H9 (cell line): Measurements from ENCODE around the gene AFF1. TPM values are rescaled to one million over a fixed set of nuclear protein-coding genes. Genes with fewer than 3 reads are reported as not detected.

Experiments used
- DNase-seq: peaks from one replicate; pipeline ENCODE4 v3.0.0-alpha.2; 2017
- H2AFZ ChIP-seq: one replicate; pipeline ENCODE4 v1.6.1; 2013; ENCODE audit warnings: mild to moderate bottlenecking, low read length, control low read depth, moderate library complexity
- H2AK5ac ChIP-seq: 2 replicates; pipeline ENCODE4 v1.6.1; 2013; ENCODE audit warnings: low read length, control low read depth, mixed read lengths; ENCODE audit not compliant: insufficient read length
- H2BK120ac ChIP-seq: one replicate; pipeline ENCODE4 v1.6.1; 2013; ENCODE audit warnings: low read depth, mild to moderate bottlenecking, low read length, control low read depth, inconsistent platforms; ENCODE audit not compliant: poor library complexity, severe bottlenecking
- H2BK12ac ChIP-seq: 2 replicates; pipeline ENCODE4 v1.6.1; 2013; ENCODE audit warnings: low read length, control low read depth, mixed read lengths, low read depth; ENCODE audit not compliant: insufficient read length
- H2BK15ac ChIP-seq: 2 replicates; pipeline ENCODE4 v1.6.1; 2013; ENCODE audit warnings: low read depth, low read length, control low read depth
- H2BK20ac ChIP-seq: one replicate; pipeline ENCODE4 v1.6.1; 2013; ENCODE audit warnings: low read depth, mild to moderate bottlenecking, low read length, control low read depth, inconsistent platforms; ENCODE audit not compliant: poor library complexity, severe bottlenecking
- H2BK5ac ChIP-seq: 2 replicates; pipeline ENCODE4 v1.6.1; 2013; ENCODE audit warnings: low read length, control low read depth, mixed read lengths; ENCODE audit not compliant: insufficient read length
- H3K14ac ChIP-seq: 2 replicates; pipeline ENCODE4 v1.6.1; 2013; ENCODE audit warnings: low read length, control low read depth; ENCODE audit not compliant: insufficient read depth
- H3K18ac ChIP-seq: 2 replicates; pipeline ENCODE4 v1.6.1; 2013; ENCODE audit warnings: low read depth, mild to moderate bottlenecking, mixed read lengths, low read length, control low read depth; ENCODE audit not compliant: insufficient read length
- H3K23ac ChIP-seq: 2 replicates; pipeline ENCODE4 v1.6.1; 2013; ENCODE audit warnings: low read length, control low read depth, mixed read lengths, low read depth; ENCODE audit not compliant: insufficient read length
- H3K23me2 ChIP-seq: 2 replicates; pipeline ENCODE4 v1.6.1; 2013; ENCODE audit warnings: low read depth, mild to moderate bottlenecking, mixed read lengths, low read length, control low read depth; ENCODE audit not compliant: insufficient read length, poor library complexity, severe bottlenecking
- H3K27ac ChIP-seq: 2 replicates; pipeline ENCODE4 v1.5.1; 2013; ENCODE audit warnings: low read length, control low read depth, mixed read lengths, low read depth; ENCODE audit not compliant: insufficient read length
- H3K27me3 ChIP-seq: 2 replicates; pipeline ENCODE4 v1.6.1; 2013; ENCODE audit warnings: low read length, control low read depth, inconsistent platforms; ENCODE audit not compliant: insufficient read depth
- H3K4ac ChIP-seq: 2 replicates; pipeline ENCODE4 v1.6.1; 2013; ENCODE audit warnings: low read depth, mild to moderate bottlenecking, control low read depth, inconsistent platforms, low read length, moderate library complexity
- H3K4me1 ChIP-seq: 2 replicates; pipeline ENCODE4 v1.6.1; 2013; ENCODE audit warnings: low read length, control low read depth, inconsistent platforms; ENCODE audit not compliant: insufficient read depth
- H3K4me2 ChIP-seq: 2 replicates; pipeline ENCODE4 v1.6.1; 2013; ENCODE audit warnings: low read length, control low read depth, mixed read lengths; ENCODE audit not compliant: insufficient read length, insufficient read depth
- H3K56ac ChIP-seq: 2 replicates; pipeline ENCODE4 v1.6.1; 2013; ENCODE audit warnings: low read depth, mild to moderate bottlenecking, mixed read lengths, low read length, control low read depth; ENCODE audit not compliant: insufficient read length
- H3K79me1 ChIP-seq: 2 replicates; pipeline ENCODE4 v1.6.1; 2013; ENCODE audit warnings: low read depth, mild to moderate bottlenecking, moderate library complexity, low read length, control low read depth, inconsistent platforms; ENCODE audit not compliant: insufficient read depth, poor library complexity, severe bottlenecking
- H3K79me2 ChIP-seq: 2 replicates; pipeline ENCODE4 v1.6.1; 2013; ENCODE audit warnings: low read length, control low read depth, inconsistent platforms; ENCODE audit not compliant: insufficient read depth
- H3K9ac ChIP-seq: 2 replicates; pipeline ENCODE4 v1.6.1; 2013; ENCODE audit warnings: low read length, control low read depth, mixed read lengths; ENCODE audit not compliant: insufficient read length; ENCODE audit errors: extremely low read depth
- H3K9me3 ChIP-seq: one replicate; pipeline ENCODE4 v1.6.1; 2013; ENCODE audit warnings: low read depth, low read length, inconsistent platforms; ENCODE audit not compliant: control insufficient read depth
- H3T11ph ChIP-seq: one replicate; pipeline ENCODE4 v1.6.1; 2013; ENCODE audit warnings: mild to moderate bottlenecking, low read length, control low read depth, inconsistent platforms
- H4K20me1 ChIP-seq: one replicate; pipeline ENCODE4 v1.6.1; 2013; ENCODE audit not compliant: control insufficient read depth, insufficient read length, insufficient read depth
- H4K5ac ChIP-seq: 2 replicates; pipeline ENCODE4 v1.6.1; 2013; ENCODE audit warnings: low read depth, mild to moderate bottlenecking, mixed read lengths, low read length, control low read depth; ENCODE audit not compliant: insufficient read length
- H4K8ac ChIP-seq: replicated peaks from 2 replicates; pipeline ENCODE4 v1.6.1; 2013; ENCODE audit warnings: low read length, control low read depth, mixed read lengths, low read depth; ENCODE audit not compliant: insufficient read length
- H4K91ac ChIP-seq: 2 replicates; pipeline ENCODE4 v1.6.1; 2013; ENCODE audit warnings: low read depth, mild to moderate bottlenecking, moderate library complexity, mixed read lengths, low read length, control low read depth; ENCODE audit not compliant: insufficient read length
- H3K27ac Mint-ChIP-seq, 3 experiments: 2 replicates in 2 of 3; 3 replicates in 1 of 3; pipeline ENCODE4 v1.8.0; 2020 to 2021; ENCODE audit warnings: mixed read lengths in 3 of 3, mild to moderate bottlenecking in 1 of 3, moderate library complexity in 1 of 3
- H3K27me3 Mint-ChIP-seq: 2 replicates; pipeline ENCODE4 v1.8.0; 2021; ENCODE audit warnings: low read depth, mild to moderate bottlenecking, moderate library complexity, mixed read lengths
- H3K36me3 Mint-ChIP-seq, 3 experiments: 2 replicates in 2 of 3; 3 replicates in 1 of 3; pipeline ENCODE4 v1.8.0; 2020 to 2021; ENCODE audit warnings: low read depth in 3 of 3, mixed read lengths in 3 of 3; ENCODE audit not compliant: insufficient read depth in 1 of 3
- H3K4me1 Mint-ChIP-seq, 2 experiments: 2 replicates each; pipeline ENCODE4 v1.8.0; 2020; ENCODE audit warnings: mixed read lengths in 2 of 2
- H3K4me3 Mint-ChIP-seq, 2 experiments: 2 replicates in 1 of 2; 3 replicates in 1 of 2; pipeline ENCODE4 v1.8.0; 2020 to 2021; ENCODE audit warnings: mild to moderate bottlenecking in 2 of 2, mixed read lengths in 2 of 2, moderate library complexity in 1 of 2
- H3K9me3 Mint-ChIP-seq, 2 experiments: 2 replicates in 1 of 2; 3 replicates in 1 of 2; pipeline ENCODE4 v1.8.0; 2020; ENCODE audit warnings: mild to moderate bottlenecking in 2 of 2, mixed read lengths in 2 of 2, moderate library complexity in 1 of 2
- CTCF ChIP-seq: fragments of 200-600 bp; sonication (generic); conservative IDR thresholded peaks from 3 replicates; pipeline ENCODE4 v1.8.0; 2021; ENCODE audit warnings: antibody characterized with exemption, mild to moderate bottlenecking
- WGBS: extraction: QIAGEN DNeasy Blood & Tissue Kit; methylation state at CpG from one replicate; pipeline ENCODE4 v1.1.7; 2013; ENCODE audit warnings: missing lambda C conversion rate, low lambda C conversion rate, mixed read lengths; ENCODE audit not compliant: insufficient read length; ENCODE audit errors: extremely low coverage; 5-methylcytosine and 5-hydroxymethylcytosine counted together
- total RNA-seq: library from RNA; stranded (reverse); gene quantifications from 2 replicates; pipeline ENCODE4 v1.2.1, GENCODE V29; 2021

Gene AFF1
- total RNA-seq, 1 experiment from 2014 or later, result 74.5 TPM

- peak overlapping the region in 1 of 3 experiments; percentile 66; a peak in 3 of 7 replicates for H3K27ac Mint-ChIP-seq
Observed at GRCh38 chr4:86978709-86979108, 43.9 kb downstream of the AFF1 start.

More at GRCh38 chr4:86978709-86979108, 43.9 kb downstream of the AFF1 start:
- Histone ChIP-seq H3K79me2 (peaks cover 12% of the 10 kb centered on the region; the same call in 1 of the 2 replicates), H3K4me1 (no peaks in the 10 kb centered on the region; the same call in 1 of the 2 replicates), H2BK15ac (no peak overlapping the region), H2AK5ac (no peak overlapping the region), H3K23ac (no peak overlapping the region), H3K79me1 (no peaks in the 10 kb centered on the region), H3K18ac (no peak overlapping the region), H3K27ac (no peak overlapping the region), H3K23me2 (no peaks in the 10 kb centered on the region), H4K91ac (no peak overlapping the region), H2BK120ac (no peak overlapping the region), H3K4ac (no peak overlapping the region), H3K9ac (no peak overlapping the region), H3K27me3 (no peaks in the 10 kb centered on the region), H3K4me2 (no peak overlapping the region), H3K9me3 (no peaks in the 10 kb centered on the region), H3T11ph (no peak overlapping the region), H2AFZ (no peak overlapping the region), H3K56ac (no peak overlapping the region), H3K14ac (no peak overlapping the region), H2BK12ac (no peak overlapping the region), H2BK20ac (no peak overlapping the region), H4K5ac (no peak overlapping the region), H2BK5ac (no peak overlapping the region), H4K8ac (no peak overlapping the region), H4K20me1 (no peaks in the 10 kb centered on the region)
- Mint-ChIP-seq H3K27me3 (no peaks in the 10 kb centered on the region), H3K4me3 (no peak overlapping the region), H3K36me3 (peaks cover 8 to 10% (median 9%) of the 10 kb centered on the region in 3 experiments), H3K9me3 (no peaks in the 10 kb centered on the region), H3K4me1 (peaks cover 27 to 29% of the 10 kb centered on the region in 2 experiments)
- TF ChIP-seq CTCF, result no peak
- no peak for DNase-seq
- WGBS, result no CpG with 5 or more reads among the region's 2 CpGs
